Activated CD4-positive, alpha-beta T cell treated with anti-CD3 and anti-CD28 coated beads, Interleukin-2, amount 50 U/mL, for 16 hours (primary cell): ENCODE results near the gene MSH5.

Experiments
- DNase-seq: peaks from one replicate; pipeline ENCODE4 v3.0.0-alpha.2; 2020

The MSH5 gene

GRCh38 chr6:31762878-31763618, 23.2 kb downstream of the MSH5 start:
- DNase-seq: no peak

GRCh38 chr6:31763619-31763940, 23.8 kb downstream of the MSH5 start:
- no peak for DNase-seq

- no peak for DNase-seq
These were observed 24.4 kb downstream of the MSH5 start for GRCh38 chr6:31764198-31764597.

- no peak for DNase-seq
These were observed 25.7 kb downstream of the MSH5 start for GRCh38 chr6:31765559-31765909.

GRCh38 chr6:31765910-31766794, 26.3 kb downstream of the MSH5 start:
- DNase-seq: no peak

- no peak for DNase-seq
These were observed 27.4 kb downstream of the MSH5 start for GRCh38 chr6:31767096-31767645.

GRCh38 chr6:31768363-31769257, 28.8 kb downstream of the MSH5 start:
- DNase-seq: no peak

DNA sequence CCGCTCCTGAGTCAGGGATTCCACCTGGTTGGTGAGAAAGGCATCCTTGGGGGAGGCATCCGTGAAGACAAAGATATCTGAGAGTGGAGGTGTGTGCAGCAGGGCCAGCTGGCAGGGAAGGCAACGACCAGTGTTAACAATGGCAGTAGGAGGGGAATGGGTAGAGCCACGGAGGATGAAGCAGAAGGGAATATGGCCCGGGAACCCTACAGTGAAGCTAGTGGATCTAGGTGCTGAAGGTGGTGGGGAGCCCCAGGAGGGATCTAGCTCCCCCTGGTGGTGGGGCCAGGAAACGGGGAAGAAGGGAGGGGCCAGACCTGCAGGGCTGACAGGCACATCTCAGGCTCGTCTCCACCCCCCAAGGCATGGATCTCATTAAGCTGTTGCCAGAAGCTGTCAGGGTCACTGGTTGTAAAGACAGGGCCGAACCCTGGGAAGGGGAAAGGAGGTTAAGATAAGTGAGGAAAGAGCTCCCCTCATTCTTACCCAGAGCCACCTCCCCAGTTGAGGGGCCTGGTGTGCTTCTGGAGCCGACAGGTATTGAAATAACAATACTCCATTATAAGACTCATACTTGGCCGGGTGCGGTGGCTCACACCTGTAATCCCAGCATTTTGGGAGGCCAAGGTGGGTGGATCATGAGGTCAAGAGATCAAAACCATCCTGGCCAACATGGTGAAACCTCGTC, 30.0 kb downstream of the MSH5 start:
- DNase-seq: peak; percentile 88

GRCh38 chr6:31770860-31771259, 31.1 kb downstream of the MSH5 start:
- DNase-seq: no peak

- DNase-seq: no peak
These were observed 32.2 kb downstream of the MSH5 start for GRCh38 chr6:31771992-31772358.

GRCh38 chr6:31775184-31775583, 35.4 kb downstream of the MSH5 start:
- DNase-seq: no peak

GRCh38 chr6:31775633-31776484, 36.1 kb downstream of the MSH5 start:
- DNase-seq: no peak

- no peak for DNase-seq
These were observed 36.7 kb downstream of the MSH5 start for GRCh38 chr6:31776485-31776988.

GRCh38 chr6:31776989-31777666, 37.3 kb downstream of the MSH5 start, which contains the start of gene VWA7:
VWA7 (minus strand) TSS chr6:31777328; CDS start chr6:31776779, 549 bp downstream.
- DNase-seq: peak; percentile 77

DNA sequence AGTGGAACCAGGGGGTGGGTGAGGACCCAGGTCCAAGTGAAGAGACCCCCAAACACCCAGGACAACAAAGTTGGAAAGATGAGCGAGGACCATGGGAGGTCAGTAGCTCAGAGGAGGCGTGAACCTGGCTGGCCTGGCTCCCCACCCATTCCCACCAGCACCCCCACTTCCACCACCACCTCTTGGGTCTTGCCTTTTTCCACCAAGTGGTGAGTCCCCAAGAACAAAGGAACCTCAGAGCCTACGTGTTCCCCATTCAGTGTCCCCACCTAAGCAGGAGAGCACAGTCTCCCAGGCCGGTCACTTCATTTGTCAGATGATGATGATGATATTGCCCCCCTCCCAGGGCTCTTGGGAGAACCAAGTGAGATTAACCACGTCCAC, 37.9 kb downstream of the MSH5 start:
- DNase-seq: no peak

DNA sequence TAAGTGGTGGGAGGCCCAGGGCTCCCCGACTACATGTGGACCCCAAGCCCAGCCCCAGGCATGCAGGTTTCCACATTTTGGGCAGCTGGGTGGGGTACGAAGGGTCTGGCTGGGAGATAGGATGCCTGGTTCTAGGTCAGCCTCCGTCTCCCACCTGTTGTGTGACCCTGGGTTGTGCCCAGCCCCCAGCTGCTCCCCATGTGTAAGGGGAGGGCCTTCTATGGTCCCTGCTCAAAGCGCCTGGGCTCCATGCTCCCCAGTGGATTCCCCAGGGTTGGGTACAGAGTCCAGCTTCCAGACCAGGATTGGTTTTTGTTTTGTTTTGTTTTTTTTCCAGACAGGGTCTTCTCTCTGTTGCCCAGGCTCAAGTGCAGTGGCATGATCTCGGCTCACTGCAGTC, 38.4 kb downstream of the MSH5 start:
- no peak for DNase-seq

GRCh38 chr6:31778999-31779885, 39.4 kb downstream of the MSH5 start:
- DNase-seq: no peak

DNA sequence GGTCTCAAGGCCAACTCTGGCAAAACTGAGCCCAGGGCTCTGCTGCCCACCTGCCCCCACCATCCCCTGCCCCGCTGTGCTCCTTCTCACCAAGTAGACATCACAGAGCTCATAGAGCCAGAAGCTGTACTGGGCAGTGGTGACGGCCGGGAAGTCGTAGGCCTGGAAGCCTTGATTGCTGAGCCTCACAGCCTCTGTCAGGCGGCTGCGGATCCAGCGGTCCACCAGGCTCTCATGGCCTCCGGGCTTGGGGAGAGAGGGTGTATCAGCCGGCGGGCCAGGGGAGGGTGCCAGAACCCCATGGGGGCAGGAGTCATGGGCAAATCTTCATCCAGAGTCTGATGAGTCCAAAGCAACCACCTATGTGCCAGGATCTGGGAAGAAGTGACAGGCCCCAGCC, 40.1 kb downstream of the MSH5 start:
- no peak for DNase-seq

GRCh38 chr6:31780507-31781243, 40.9 kb downstream of the MSH5 start:
- no peak for DNase-seq
